Measurements from ENCODE around the gene NFE2L3.
A peak's percentile ranks its signal among the peaks of the same experiment; 100 is the strongest.
"Not testable (repeated sequence)": the region's sequence is repeated elsewhere in the genome, so short reads cannot be mapped to it uniquely, and the experiment has no call there.

Gene NFE2L3, protein sequence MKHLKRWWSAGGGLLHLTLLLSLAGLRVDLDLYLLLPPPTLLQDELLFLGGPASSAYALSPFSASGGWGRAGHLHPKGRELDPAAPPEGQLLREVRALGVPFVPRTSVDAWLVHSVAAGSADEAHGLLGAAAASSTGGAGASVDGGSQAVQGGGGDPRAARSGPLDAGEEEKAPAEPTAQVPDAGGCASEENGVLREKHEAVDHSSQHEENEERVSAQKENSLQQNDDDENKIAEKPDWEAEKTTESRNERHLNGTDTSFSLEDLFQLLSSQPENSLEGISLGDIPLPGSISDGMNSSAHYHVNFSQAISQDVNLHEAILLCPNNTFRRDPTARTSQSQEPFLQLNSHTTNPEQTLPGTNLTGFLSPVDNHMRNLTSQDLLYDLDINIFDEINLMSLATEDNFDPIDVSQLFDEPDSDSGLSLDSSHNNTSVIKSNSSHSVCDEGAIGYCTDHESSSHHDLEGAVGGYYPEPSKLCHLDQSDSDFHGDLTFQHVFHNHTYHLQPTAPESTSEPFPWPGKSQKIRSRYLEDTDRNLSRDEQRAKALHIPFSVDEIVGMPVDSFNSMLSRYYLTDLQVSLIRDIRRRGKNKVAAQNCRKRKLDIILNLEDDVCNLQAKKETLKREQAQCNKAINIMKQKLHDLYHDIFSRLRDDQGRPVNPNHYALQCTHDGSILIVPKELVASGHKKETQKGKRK

GRCh38 chr7:26151953-26152781, at the start of gene NFE2L3:
Gene NFE2L3 (plus strand): TSS chr7:26152198. CDS start chr7:26152499, 301 bp downstream.
- peak; percentile 58 to 68 (median 64) for DNase-seq (ENCODE audit: low read depth in 2 of 3, low spot score in 2 of 3)

DNA sequence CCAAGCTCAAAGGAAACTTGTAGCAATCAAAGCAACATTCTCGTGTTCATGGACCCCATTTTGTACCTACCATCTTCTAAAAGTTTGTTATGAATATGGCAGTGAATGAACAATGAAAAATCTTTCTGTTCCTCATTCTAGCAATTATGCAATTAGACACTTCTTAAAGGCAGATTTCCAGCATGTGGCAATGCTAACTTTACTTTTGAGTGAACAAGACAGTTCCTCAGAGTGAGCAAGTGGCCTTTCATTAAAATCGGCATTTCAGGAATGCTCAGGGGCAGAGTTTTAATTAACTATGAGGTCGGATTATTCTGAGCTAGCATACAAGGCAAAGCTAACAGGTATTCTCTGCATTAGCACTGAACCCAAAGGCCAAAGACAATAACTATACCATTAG, 48.4 kb upstream of the NFE2L3 start:
- DNase-seq (ENCODE audit: low read depth in 2 of 3, low spot score in 2 of 3) = no peak

DNA sequence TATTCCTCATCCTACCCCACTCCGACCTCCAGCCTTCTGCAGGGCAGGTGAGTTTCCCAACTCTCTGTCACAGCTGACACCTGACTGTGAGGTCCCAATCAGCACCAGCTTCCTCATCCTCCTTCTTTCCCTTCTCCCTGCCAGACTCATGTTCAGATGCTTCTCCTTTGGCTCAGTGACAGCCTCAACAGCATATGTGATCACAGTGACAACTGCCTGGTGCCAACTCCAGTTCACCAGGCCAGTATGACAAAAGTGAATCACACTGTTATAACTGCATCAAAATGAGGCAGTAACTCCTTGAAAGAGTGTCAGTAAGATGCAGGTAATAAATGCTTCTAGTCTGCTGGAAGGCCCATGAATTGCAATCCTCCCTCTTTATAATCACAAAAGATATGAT, 46.8 kb upstream of the NFE2L3 start:
- no peak for DNase-seq (ENCODE audit: low read depth in 2 of 3, low spot score in 2 of 3)

- no peak for DNase-seq (ENCODE audit: low read depth in 2 of 3, low spot score in 2 of 3)
Observed at GRCh38 chr7:26105931-26106330, 46.1 kb upstream of the NFE2L3 start.

DNA sequence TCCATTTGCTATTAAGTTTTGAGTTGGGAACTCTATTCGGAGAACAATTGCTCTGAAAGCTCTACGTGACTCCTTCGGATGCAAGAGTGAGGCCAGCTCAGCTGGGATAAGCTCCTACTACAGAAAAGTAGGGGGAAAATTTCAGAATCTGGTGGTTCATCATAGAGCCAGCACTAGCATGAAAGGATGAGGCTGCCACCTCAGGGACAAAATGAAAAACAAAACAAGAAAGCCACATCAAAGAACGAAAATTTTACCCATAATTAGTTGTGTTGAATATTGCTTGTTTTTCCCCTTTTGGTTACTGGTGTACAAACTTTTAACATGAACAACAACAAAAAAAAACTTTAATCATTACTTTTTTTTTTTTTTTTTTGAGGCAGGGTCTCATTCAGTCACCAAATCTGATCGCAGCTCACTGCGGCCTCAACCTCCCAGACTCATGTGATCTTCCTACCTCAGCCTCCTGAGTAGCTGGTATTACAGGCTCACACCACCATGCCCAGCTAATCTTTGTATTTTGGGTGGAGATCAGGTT, 39.7 kb upstream of the NFE2L3 start:
- no peak for DNase-seq (ENCODE audit: low read depth in 2 of 3, low spot score in 2 of 3)

GRCh38 chr7:26115650-26116049, 36.3 kb upstream of the NFE2L3 start:
- DNase-seq (ENCODE audit: low read depth in 2 of 3, low spot score in 2 of 3) = no peak

GRCh38 chr7:26117142-26117807, 34.7 kb upstream of the NFE2L3 start:
- no peak for DNase-seq (ENCODE audit: low read depth in 2 of 3, low spot score in 2 of 3)

DNA sequence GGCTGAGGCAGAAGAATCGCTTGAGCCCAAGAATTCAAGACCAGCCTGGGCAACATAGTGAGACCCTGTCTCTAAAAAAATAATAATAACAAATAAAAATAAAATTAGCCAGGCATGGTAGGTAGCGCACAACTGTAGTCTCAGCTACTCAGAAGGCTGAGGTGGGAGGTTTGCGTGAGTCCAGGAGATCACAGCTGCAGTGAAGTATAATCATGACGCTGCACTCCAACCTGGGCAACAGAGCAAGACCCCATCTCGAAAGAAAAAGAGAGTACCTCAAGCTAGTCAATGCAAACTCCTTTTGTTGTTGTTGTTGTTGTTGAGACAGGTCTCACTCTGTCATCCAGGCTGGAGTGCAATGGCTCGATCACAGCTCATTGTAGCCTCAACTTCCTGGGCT, 34.0 kb upstream of the NFE2L3 start:
- DNase-seq (ENCODE audit: low read depth in 2 of 3, low spot score in 2 of 3) = no peak

- DNase-seq (ENCODE audit: low read depth in 2 of 3, low spot score in 2 of 3) = no peak
Observed at GRCh38 chr7:26122745-26123144, 29.3 kb upstream of the NFE2L3 start.

DNA sequence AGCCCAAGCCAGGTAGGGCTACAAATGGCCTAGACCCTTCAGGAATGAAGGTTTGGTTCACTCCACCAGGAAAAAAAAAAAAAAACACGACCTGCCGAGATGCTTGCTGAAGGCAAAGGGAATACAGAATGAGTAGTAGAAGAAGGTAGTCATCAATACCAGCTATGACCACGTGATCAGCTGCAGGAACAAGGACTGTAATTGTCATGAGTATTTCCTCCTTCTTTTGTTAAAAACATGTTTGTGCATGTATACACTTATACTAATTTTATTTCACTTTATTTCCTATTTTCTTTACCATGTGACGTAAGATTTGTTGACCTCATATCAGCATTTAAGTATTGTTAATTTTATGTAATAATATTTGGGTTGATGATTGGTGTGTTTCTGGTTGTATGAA, 27.2 kb upstream of the NFE2L3 start:
- DNase-seq (ENCODE audit: low read depth in 2 of 3, low spot score in 2 of 3) = not testable (repeated sequence)

DNA sequence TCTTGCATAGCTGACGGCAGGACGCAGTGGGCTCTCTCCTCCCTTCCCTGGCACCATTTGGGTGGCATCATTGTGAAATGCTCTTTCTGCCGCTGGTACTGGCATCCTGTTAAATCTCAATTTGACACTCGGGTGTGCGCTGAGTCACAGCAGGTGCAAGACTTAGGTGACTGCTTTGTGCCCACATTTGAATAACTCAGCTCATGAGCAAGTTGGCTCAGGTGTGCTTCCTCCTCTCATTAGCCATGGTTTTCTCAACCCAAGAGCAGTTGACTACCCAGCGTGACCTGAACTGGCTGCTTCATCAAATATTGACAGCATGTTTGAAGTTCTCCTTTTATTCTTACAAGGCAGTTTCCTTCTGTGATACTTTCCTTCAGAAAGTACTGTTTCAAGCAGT, 24.6 kb upstream of the NFE2L3 start:
- no peak for DNase-seq (ENCODE audit: low read depth in 2 of 3, low spot score in 2 of 3)

- DNase-seq (ENCODE audit: low read depth in 2 of 3, low spot score in 2 of 3) = no peak
Observed at GRCh38 chr7:26131056-26131589, 20.9 kb upstream of the NFE2L3 start.

DNA sequence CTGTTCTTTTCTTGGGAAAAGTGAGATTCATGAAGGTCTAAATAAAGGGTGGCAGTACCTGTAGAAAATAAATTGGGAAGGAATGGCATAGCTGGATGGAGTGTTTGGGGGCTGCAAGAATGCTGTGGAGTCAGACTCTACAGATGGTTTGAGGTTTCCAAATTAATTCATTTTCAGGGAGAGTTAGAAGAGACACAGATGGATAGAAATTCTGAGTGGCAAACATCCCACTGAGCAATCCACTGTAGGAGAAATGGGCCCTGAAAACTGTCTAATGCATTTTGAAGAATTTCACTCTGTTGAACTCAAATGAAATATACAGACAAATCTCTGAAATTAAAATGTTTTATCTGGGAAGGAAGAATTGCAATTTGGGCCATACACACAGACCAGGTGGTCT, 16.9 kb upstream of the NFE2L3 start:
- DNase-seq (ENCODE audit: low read depth in 2 of 3, low spot score in 2 of 3) = no peak

- no peak for DNase-seq (ENCODE audit: low read depth in 2 of 3, low spot score in 2 of 3)
Observed at GRCh38 chr7:26135551-26135950, 16.4 kb upstream of the NFE2L3 start.

DNA sequence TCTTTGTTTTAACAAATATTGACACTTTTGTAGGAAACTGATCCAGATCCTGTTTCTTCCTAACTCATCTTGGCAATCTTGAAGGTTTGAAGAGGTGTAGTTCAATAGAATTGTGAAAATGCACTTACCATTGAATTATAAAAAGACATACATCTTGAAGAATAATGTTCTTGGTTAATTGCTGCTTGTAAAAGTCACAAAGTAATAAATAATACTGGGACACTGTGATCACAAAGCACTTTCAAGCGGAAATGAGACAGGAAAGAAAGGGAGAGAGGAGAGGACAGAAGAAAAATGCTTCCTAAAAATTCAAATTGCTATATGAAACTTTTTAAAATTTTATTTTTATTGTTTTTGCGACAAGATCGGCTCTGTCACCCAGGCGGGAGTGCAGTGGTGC, 15.2 kb upstream of the NFE2L3 start:
- no peak for DNase-seq (ENCODE audit: low read depth in 2 of 3, low spot score in 2 of 3)

DNA sequence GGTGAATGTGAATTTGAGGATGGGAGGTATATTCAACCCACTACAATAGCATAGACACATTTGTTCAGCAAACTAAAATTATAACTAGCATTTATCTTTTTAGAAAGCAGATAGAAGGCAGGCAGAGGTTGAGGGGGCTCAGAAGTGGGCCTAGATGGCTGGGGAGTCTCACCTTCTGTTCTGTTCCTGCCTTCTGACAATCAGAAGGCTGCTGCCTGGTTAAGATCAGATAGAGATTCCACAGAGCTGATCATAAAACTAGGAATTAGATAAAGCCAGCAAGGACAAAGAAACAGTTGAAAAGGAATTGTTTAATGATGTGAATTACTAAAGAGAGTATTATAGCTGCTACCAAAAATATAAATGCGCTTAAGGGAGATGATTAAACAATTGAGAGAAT, 11.6 kb upstream of the NFE2L3 start:
- no peak for DNase-seq (ENCODE audit: low read depth in 2 of 3, low spot score in 2 of 3)

GRCh38 chr7:26141077-26141476, 10.9 kb upstream of the NFE2L3 start:
- DNase-seq (ENCODE audit: low read depth in 2 of 3, low spot score in 2 of 3) = no peak

- no peak for DNase-seq (ENCODE audit: low read depth in 2 of 3, low spot score in 2 of 3)
Observed at GRCh38 chr7:26143298-26144048, 8.5 kb upstream of the NFE2L3 start.

DNA sequence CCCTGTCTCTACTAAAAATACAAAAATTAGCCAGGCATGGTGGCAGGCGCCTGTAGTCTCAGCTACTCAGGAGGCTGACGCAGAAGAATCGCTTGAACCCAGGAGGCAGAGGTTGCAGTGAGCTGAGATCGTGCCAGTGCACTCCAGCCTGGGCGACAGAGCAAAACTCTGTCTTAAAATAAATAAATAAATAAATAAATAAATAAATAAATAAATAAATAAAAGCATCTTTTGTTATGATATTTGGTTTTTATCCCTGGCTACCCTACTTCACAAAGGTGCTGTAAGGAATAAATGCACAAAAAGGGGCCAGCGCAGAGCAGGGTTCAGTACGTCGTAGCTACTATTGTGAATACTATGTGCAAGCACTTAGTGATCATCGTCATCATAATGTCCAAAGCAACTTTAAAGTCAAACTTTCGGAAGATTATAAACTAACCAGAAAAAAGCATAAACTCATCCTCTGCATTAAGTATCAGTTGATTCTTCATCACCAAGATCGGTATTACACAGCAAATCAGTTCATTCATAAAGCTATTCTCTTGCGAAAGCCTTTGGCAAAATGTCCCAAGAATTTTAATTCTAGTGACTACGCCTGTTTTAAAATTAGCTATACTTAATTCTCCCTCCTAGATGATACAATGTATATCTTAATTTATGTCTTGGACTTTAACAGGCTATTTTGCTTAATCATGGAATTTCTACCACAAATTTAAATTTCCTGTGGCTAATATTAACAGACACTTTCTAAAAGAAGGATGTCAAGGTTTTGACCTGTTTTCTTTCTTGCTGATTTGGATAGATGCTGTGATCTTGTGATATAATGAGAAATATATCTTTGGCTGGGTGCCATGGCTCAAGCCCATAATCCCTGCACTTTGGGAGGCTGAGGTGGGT, 7.6 kb upstream of the NFE2L3 start:
- no peak for DNase-seq (ENCODE audit: low read depth in 2 of 3, low spot score in 2 of 3)
